GM19455 (cell line): ENCODE data around the gene ELF1.
A peak's percentile ranks its signal among the peaks of the same experiment; 100 is the strongest.

Experiments
- ATAC-seq: cut with Tn5 transposase; IDR thresholded peaks from one replicate; pipeline ENCODE4 v1.9.1; 2021; ENCODE audit not compliant: unreplicated experiment

ELF1 gene

GRCh38 chr13:41019011-41019487 is at the start of gene ELF1:
Gene ELF1 (minus strand): TSS chr13:41019316. CDS start chr13:40982054, 37,262 bp downstream.
- ATAC-seq: peak; percentile 88

GRCh38 chr13:41065078-41065477 is 46.0 kb upstream of the ELF1 start:
- ATAC-seq: no peak

- ATAC-seq: no peak
Observed at GRCh38 chr13:41064493-41064892, 45.4 kb upstream of the ELF1 start.

- peak; percentile 40 for ATAC-seq
Observed at GRCh38 chr13:41061914-41062837, 43.1 kb upstream of the ELF1 start.

- peak; percentile 69 for ATAC-seq
Observed at GRCh38 chr13:41061075-41061913, 42.2 kb upstream of the ELF1 start, which contains the start of gene WBP4. Gene WBP4 (plus strand): TSS chr13:41061509. CDS start chr13:41061674, 165 bp downstream.

GRCh38 chr13:41060724-41061074 is 41.6 kb upstream of the ELF1 start:
- peak; percentile 29 for ATAC-seq

- ATAC-seq: peak; percentile 40
Observed at GRCh38 chr13:41060082-41060723, 41.1 kb upstream of the ELF1 start.

GRCh38 chr13:41059456-41060081 is 40.5 kb upstream of the ELF1 start:
- ATAC-seq: no peak

- no peak for ATAC-seq
Observed at GRCh38 chr13:41058295-41059070, 39.4 kb upstream of the ELF1 start.

GRCh38 chr13:41056826-41057711 is 38.0 kb upstream of the ELF1 start:
- ATAC-seq: no peak

- no peak for ATAC-seq
Observed at GRCh38 chr13:41056194-41056593, 37.1 kb upstream of the ELF1 start.

- ATAC-seq: no peak
Observed at GRCh38 chr13:41054919-41055619, 36.0 kb upstream of the ELF1 start.

- no peak for ATAC-seq
Observed at GRCh38 chr13:41054212-41054877, 35.2 kb upstream of the ELF1 start.

GRCh38 chr13:41053384-41053826 is 34.3 kb upstream of the ELF1 start:
- ATAC-seq: no peak

GRCh38 chr13:41052441-41052840 is 33.3 kb upstream of the ELF1 start:
- ATAC-seq: no peak

GRCh38 chr13:41049480-41050440 is 30.6 kb upstream of the ELF1 start:
- ATAC-seq: no peak

- no peak for ATAC-seq
Observed at GRCh38 chr13:41048640-41049039, 29.5 kb upstream of the ELF1 start.
